ENCODE results near the gene LCN15. TPM values are rescaled to one million over a fixed set of nuclear protein-coding genes. Genes with fewer than 3 reads are reported as not detected.

The LCN15 gene
- total RNA-seq, 2 experiments from 2014 or later = not detected

GRCh38 chr9:136796238-136796774 lies 32.0 kb upstream of the LCN15 start, which contains the start of gene CCDC183:
TSS of gene CCDC183 (plus strand) at chr9:136796338. CDS start at chr9:136796398, 60 bp downstream.
- no peak for DNase-seq (ENCODE audit: low spot score)
- no peak for TF ChIP-seq EZH2phosphoT487 (IDR thresholded peaks at IDR 0.05; ENCODE audit: borderline replicate concordance, low read depth, low read length)
- TF ChIP-seq CTCF (conservative IDR thresholded peaks at IDR 0.05; ENCODE audit: low read length) = no peak
- Histone ChIP-seq H3K4me1 (ENCODE audit: insufficient read depth, low read length, poor library complexity, severe bottlenecking) (peaks cover 50% of the 10 kb centered on the region), H2AFZ (ENCODE audit: low read length) (no peak within 1 kb of the TSS), H3K9me3 (ENCODE audit: low read length) (no peaks in the 10 kb centered on the region), H3K27ac (ENCODE audit: low read depth, low read length, poor library complexity, severe bottlenecking) (peak within 1 kb of the TSS; percentile 71), H4K20me1 (ENCODE audit: insufficient read depth, low read length) (no peaks in the 10 kb centered on the region), H3K9me2 (ENCODE audit: insufficient read depth, low read length) (no peaks in the 10 kb centered on the region), H3K4me3 (ENCODE audit: low read depth, low read length, poor library complexity, severe bottlenecking) (no peak within 1 kb of the TSS), H3K36me3 (ENCODE audit: insufficient read depth, low read length) (no peaks in the 10 kb centered on the region), H3K79me2 (ENCODE audit: insufficient read depth, low read depth, low read length) (no peaks in the 10 kb centered on the region), H3K4me2 (ENCODE audit: low read length) (peak within 1 kb of the TSS; percentile 67)
- BruUV-seq (replicated peaks) = no TSS peak
- ChIA-PET POLR2A (interaction anchor here (0.7 kb wide), 1 partner anchor 258 kb away, joined by 4 read pairs; no protein-coding TSS in a partner anchor), CTCF (ENCODE audit: unreplicated experiment) (interaction anchor here (0.9 kb wide), 1 partner anchor 233 kb away, joined by 3 read pairs; no protein-coding TSS in a partner anchor)
- intact Hi-C loops (cut with micrococcal nuclease; ENCODE audit: unreplicated experiment) = no loop called here

- no peak overlapping the region for H3K4me2 ChIP-seq (ENCODE audit: low read length)
- no TSS peak for BruUV-seq (replicated peaks)
- intact Hi-C loops (cut with micrococcal nuclease; ENCODE audit: unreplicated experiment) = no loop called here
Observed at GRCh38 chr9:136795000-136795348, 30.7 kb upstream of the LCN15 start.

More at GRCh38 chr9:136795000-136795348, 30.7 kb upstream of the LCN15 start:
- no peak for DNase-seq (ENCODE audit: low spot score)
- H3K9me3 ChIP-seq (ENCODE audit: low read length) = no peaks in the 10 kb centered on the region
- H3K79me2 ChIP-seq (ENCODE audit: insufficient read depth, low read depth, low read length) = no peaks in the 10 kb centered on the region
- ChIA-PET POLR2A (no interaction called here), CTCF (ENCODE audit: unreplicated experiment) (no interaction called here)
- no peak overlapping the region for H3K27ac ChIP-seq (ENCODE audit: low read depth, low read length, poor library complexity, severe bottlenecking)
- H4K20me1 ChIP-seq (ENCODE audit: insufficient read depth, low read length) = no peaks in the 10 kb centered on the region
- H3K36me3 ChIP-seq (ENCODE audit: insufficient read depth, low read length) = no peaks in the 10 kb centered on the region
- peaks cover 45% of the 10 kb centered on the region for H3K4me1 ChIP-seq (ENCODE audit: insufficient read depth, low read length, poor library complexity, severe bottlenecking)
- no peaks in the 10 kb centered on the region for H3K9me2 ChIP-seq (ENCODE audit: insufficient read depth, low read length)
- no peak overlapping the region for H3K4me3 ChIP-seq (ENCODE audit: low read depth, low read length, poor library complexity, severe bottlenecking)
- TF ChIP-seq EZH2phosphoT487 (IDR thresholded peaks at IDR 0.05; ENCODE audit: borderline replicate concordance, low read depth, low read length) (no peak), CTCF (conservative IDR thresholded peaks at IDR 0.05; ENCODE audit: low read length) (no peak)
- H2AFZ ChIP-seq (ENCODE audit: low read length) = no peak overlapping the region

All from OCI-LY7 (cell line).